GM19468 (cell line): ENCODE measurements around the gene NTS.

Source experiments
- ATAC-seq: cut with Tn5 transposase; IDR thresholded peaks from one replicate; pipeline ENCODE4 v1.9.1; 2021; ENCODE audit warnings: mild to moderate bottlenecking, moderate library complexity, moderate number of reproducible peaks; ENCODE audit not compliant: unreplicated experiment; ENCODE audit errors: extremely low read depth

The NTS gene

GRCh38 chr12:85920324-85920947, 46.3 kb downstream of the NTS start:
- no peak for ATAC-seq

- no peak for ATAC-seq
Measured at GRCh38 chr12:85923767-85924331, 49.8 kb downstream of the NTS start.

- ATAC-seq: no peak
Measured at GRCh38 chr12:85927166-85927565, 53.1 kb downstream of the NTS start.
